Measurements from ENCODE around the gene OSBPL10.

DNA sequence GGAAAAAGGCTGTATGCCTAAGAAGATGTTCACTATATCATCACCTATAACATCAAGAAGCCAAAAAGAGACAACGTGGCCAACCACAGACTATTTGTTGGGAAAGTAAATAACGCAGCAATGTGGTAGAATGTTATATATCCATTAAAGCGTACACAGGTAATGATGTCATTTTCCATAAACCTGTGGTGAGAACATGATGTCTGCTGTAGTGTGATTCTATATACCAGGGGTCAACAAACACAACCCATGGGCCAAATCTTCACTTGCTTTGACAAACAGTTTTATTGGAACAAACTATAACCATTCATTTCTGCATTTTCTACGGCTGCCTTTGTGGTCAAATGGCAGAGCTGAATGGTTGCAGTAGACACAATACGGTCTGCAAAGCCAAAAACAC lies 287.7 kb downstream of the OSBPL10 start:
- no peak for TF ChIP-seq NFRKB (IDR thresholded peaks at IDR 0.05)
- TF ChIP-seq ELF4 (IDR thresholded peaks at IDR 0.05), result no peak
- TF ChIP-seq SP1 (IDR thresholded peaks at IDR 0.05), result no peak

All from HEK293T (cell line).